HepG2 (cell line): ENCODE results near the gene CHKA. TPM values are rescaled to one million over a fixed set of nuclear protein-coding genes. Genes with fewer than 3 reads are reported as not detected.
A peak's percentile ranks its signal among the peaks of the same experiment; 100 is the strongest.

Experiments used
- ISX ChIP-seq: sonication (generic); formaldehyde crosslinking; conservative IDR thresholded peaks from 2 replicates; pipeline ENCODE4 v1.5.0; 2020; ENCODE audit warnings: missing genetic modification reagents
- KMT2A ChIP-seq: sonication (generic); formaldehyde crosslinking; IDR thresholded peaks from 2 replicates; pipeline ENCODE4 v1.4.0; 2020; ENCODE audit warnings: missing genetic modification reagents
- MXD4 ChIP-seq: IDR thresholded peaks from 2 replicates; pipeline ENCODE4 v1.6.1; 2016; ENCODE audit warnings: mild to moderate bottlenecking, missing biosample characterization, missing genetic modification reagents
- NR1H2 ChIP-seq: sonication (generic); formaldehyde crosslinking; IDR thresholded peaks from 2 replicates; pipeline ENCODE4 v1.8.1; 2022; ENCODE audit warnings: low read depth, missing genetic modification reagents, borderline replicate concordance
- PAX8 ChIP-seq: sonication (generic); formaldehyde crosslinking; IDR thresholded peaks from 2 replicates; pipeline ENCODE4 v1.8.0; 2022; ENCODE audit warnings: mild to moderate bottlenecking, missing genetic modification reagents, borderline replicate concordance
- PHF8 ChIP-seq: sonication (generic); formaldehyde crosslinking; IDR thresholded peaks from 2 replicates; pipeline ENCODE4 v1.5.0; 2020; ENCODE audit warnings: missing genetic modification reagents
- PTBP1 ChIP-seq: fragments of 200-400 bp; formaldehyde crosslinking; IDR thresholded peaks from 2 replicates; pipeline ENCODE4 v1.6.1; 2018; ENCODE audit warnings: low read length, low read depth; ENCODE audit not compliant: poor library complexity, severe bottlenecking
- THAP8 ChIP-seq: sonication (generic); formaldehyde crosslinking; IDR thresholded peaks from 2 replicates; pipeline ENCODE4 v1.5.1; 2020; ENCODE audit warnings: missing genetic modification reagents, mild to moderate bottlenecking, borderline replicate concordance
- ZNF275 ChIP-seq: sonication (generic); formaldehyde crosslinking; IDR thresholded peaks from 2 replicates; pipeline ENCODE4 v1.8.0; 2022; ENCODE audit warnings: missing genetic modification reagents, mild to moderate bottlenecking, inconsistent platforms, borderline replicate concordance
- ZNF3 ChIP-seq: IDR thresholded peaks from 2 replicates; pipeline ENCODE4 v1.7.0; 2017; ENCODE audit warnings: inconsistent platforms
- ZNF530 ChIP-seq: sonication (generic); formaldehyde crosslinking; IDR thresholded peaks from 2 replicates; pipeline ENCODE4 v1.5.0; 2020; ENCODE audit warnings: low read depth, mild to moderate bottlenecking, missing genetic modification reagents
- ZNF572 ChIP-seq: sonication (generic); formaldehyde crosslinking; IDR thresholded peaks from 2 replicates; pipeline ENCODE4 v1.5.1; 2020; ENCODE audit warnings: mild to moderate bottlenecking, missing genetic modification reagents
- ZNF724P ChIP-seq: sonication (generic); formaldehyde crosslinking; IDR thresholded peaks from 2 replicates; pipeline ENCODE4 v1.8.0; 2022; ENCODE audit warnings: missing genetic modification reagents, borderline replicate concordance
- ZNF761 ChIP-seq: sonication (generic); formaldehyde crosslinking; conservative IDR thresholded peaks from 2 replicates; pipeline ENCODE4 v1.4.0; 2020; ENCODE audit warnings: mild to moderate bottlenecking, missing genetic modification reagents
- polyA plus RNA-seq, 8 experiments: library from polyadenylated mRNA; depleted of rRNA in 3 of 8; stranded (reverse) in 7 of 8; unstranded in 1 of 8; fragments of >200 nt; fragmentation: Illumina TruSeq in 4 of 8; extraction: Trizol in 4 of 8; gene quantifications; 2 replicates each; pipeline versions ENCODE4 v1.2.1 to v1.2.3, GENCODE V29; 2011 to 2016; ENCODE audit warnings: low read depth in 4 of 8, missing spikeins in 1 of 8, mixed read lengths in 1 of 8; ENCODE audit not compliant: insufficient read depth in 1 of 8
- total RNA-seq, 5 experiments: library from RNA; depleted of rRNA; stranded (reverse); fragments of >200 nt; fragmentation: Illumina TruSeq; extraction: Trizol; gene quantifications; 2 replicates each; pipeline ENCODE4 v1.2.3, GENCODE V29; 2016; ENCODE audit warnings: low read depth in 1 of 5
- TF ChIP-seq, protein P1 (sequence below): sonication (generic); formaldehyde crosslinking; IDR thresholded peaks from 2 replicates; pipeline ENCODE4 v1.5.0; 2020; ENCODE audit warnings: mild to moderate bottlenecking, missing genetic modification reagents
- TF ChIP-seq, protein P2 (sequence below): sonication (generic); formaldehyde crosslinking; IDR thresholded peaks from 2 replicates; pipeline ENCODE4 v1.9.0; 2021; ENCODE audit warnings: missing genetic modification reagents, borderline replicate concordance

The CHKA gene
- total and polyA plus RNA-seq, 2 of the 13 experiments (the other 11 are each of a cell fraction or from before 2014, with no cell fraction given) = 71.6 to 92.7 TPM

DNA sequence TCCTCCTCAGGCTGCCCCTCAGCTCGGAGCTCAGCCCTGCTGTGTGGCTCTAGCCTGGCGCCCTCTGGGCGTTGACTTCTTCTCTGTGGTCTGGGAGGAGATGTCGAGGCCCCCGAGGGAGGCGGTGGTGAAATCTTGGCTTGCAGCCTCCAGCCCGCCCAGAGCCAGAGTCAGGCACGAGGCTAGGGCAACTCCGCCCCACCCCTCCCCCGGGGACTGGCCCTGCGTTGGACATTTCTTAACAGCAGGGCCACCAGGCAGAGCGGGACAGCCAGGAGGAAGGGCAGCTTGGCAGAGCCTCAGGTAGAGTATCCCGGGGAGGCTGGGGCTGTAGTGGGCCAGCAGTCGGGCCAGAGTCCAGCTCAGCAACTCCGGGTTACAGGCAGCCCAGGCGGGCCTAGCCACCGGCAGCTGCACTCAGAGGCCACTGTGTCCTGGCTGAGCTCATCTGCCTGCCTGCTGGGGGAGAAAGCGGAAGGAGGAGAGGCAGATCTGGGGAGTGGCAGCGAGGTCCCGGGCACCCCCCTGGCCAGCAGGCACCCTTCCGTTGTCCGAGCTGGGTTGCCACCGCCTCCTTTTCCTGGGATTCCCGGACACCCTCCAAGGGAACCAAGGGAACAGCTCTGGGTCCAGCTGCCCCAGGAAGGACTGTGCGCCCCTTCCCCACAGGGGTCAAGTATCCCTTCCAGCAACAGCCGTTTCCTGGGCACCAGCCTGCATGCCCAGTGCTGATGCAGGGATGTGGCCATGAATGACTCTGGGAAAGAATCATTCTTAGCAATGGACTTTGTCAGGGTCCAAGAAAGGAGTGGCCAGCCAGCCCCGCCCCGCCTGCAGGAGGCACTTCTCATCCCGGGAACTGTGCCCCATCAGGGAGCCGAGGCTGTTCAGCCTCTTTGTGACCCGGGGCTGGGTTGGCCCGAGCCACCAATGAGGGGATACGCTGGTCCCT, 110.8 kb downstream of the CHKA start, which contains the start of gene ALDH3B1 (continued):
- TF ChIP-seq ZNF530 (CRISPR knock-in tag) = no peak
- TF ChIP-seq ZNF724P = peak; percentile 41; the same call in 1 of the 2 replicates
- TF ChIP-seq KMT2A (CRISPR knock-in tag) = peak; percentile 76
- 0 out of 2 replicates have a peak, but pooled peaks have one; percentile 16 for TF ChIP-seq ZNF572 (CRISPR knock-in tag)
- TF ChIP-seq, protein P1, sequence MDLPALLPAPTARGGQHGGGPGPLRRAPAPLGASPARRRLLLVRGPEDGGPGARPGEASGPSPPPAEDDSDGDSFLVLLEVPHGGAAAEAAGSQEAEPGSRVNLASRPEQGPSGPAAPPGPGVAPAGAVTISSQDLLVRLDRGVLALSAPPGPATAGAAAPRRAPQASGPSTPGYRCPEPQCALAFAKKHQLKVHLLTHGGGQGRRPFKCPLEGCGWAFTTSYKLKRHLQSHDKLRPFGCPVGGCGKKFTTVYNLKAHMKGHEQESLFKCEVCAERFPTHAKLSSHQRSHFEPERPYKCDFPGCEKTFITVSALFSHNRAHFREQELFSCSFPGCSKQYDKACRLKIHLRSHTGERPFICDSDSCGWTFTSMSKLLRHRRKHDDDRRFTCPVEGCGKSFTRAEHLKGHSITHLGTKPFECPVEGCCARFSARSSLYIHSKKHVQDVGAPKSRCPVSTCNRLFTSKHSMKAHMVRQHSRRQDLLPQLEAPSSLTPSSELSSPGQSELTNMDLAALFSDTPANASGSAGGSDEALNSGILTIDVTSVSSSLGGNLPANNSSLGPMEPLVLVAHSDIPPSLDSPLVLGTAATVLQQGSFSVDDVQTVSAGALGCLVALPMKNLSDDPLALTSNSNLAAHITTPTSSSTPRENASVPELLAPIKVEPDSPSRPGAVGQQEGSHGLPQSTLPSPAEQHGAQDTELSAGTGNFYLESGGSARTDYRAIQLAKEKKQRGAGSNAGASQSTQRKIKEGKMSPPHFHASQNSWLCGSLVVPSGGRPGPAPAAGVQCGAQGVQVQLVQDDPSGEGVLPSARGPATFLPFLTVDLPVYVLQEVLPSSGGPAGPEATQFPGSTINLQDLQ (CRISPR knock-in tag) = 0 out of 2 replicates have a peak, but pooled peaks have one; percentile 51
- TF ChIP-seq ZNF275 (CRISPR knock-in tag) = 0 out of 2 replicates have a peak, but pooled peaks have one; percentile 36
- TF ChIP-seq THAP8 (CRISPR knock-in tag) = 0 out of 2 replicates have a peak, but pooled peaks have one; percentile 33
- TF ChIP-seq, protein P2, sequence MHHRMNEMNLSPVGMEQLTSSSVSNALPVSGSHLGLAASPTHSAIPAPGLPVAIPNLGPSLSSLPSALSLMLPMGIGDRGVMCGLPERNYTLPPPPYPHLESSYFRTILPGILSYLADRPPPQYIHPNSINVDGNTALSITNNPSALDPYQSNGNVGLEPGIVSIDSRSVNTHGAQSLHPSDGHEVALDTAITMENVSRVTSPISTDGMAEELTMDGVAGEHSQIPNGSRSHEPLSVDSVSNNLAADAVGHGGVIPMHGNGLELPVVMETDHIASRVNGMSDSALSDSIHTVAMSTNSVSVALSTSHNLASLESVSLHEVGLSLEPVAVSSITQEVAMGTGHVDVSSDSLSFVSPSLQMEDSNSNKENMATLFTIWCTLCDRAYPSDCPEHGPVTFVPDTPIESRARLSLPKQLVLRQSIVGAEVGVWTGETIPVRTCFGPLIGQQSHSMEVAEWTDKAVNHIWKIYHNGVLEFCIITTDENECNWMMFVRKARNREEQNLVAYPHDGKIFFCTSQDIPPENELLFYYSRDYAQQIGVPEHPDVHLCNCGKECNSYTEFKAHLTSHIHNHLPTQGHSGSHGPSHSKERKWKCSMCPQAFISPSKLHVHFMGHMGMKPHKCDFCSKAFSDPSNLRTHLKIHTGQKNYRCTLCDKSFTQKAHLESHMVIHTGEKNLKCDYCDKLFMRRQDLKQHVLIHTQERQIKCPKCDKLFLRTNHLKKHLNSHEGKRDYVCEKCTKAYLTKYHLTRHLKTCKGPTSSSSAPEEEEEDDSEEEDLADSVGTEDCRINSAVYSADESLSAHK = no peak
- TF ChIP-seq ZNF3 (CRISPR knock-in tag) = no peak
- TF ChIP-seq NR1H2 (CRISPR knock-in tag) = no peak
- no peak; the same call in 1 of the 2 replicates for TF ChIP-seq ZNF761 (CRISPR knock-in tag)
- no peak for TF ChIP-seq PAX8 (CRISPR knock-in tag)
- TF ChIP-seq PTBP1 = no peak
- no peak for TF ChIP-seq MXD4 (CRISPR knock-in tag)
- peak; percentile 70 for TF ChIP-seq PHF8 (CRISPR knock-in tag)
- TF ChIP-seq ISX (CRISPR knock-in tag) = 0 out of 2 replicates have a peak, but pooled peaks have one; percentile 23
